DOHH2 (cell line): ENCODE data around the gene CDK14.

Experiments
- H3F3A ChIP-seq: fragments of 200-600 bp; sonication (generic), shearing (Covaris generic); 2 replicates; pipeline ENCODE4 v1.6.0; 2016; ENCODE audit warnings: antibody characterized with exemption, mild to moderate bottlenecking; ENCODE audit not compliant: control insufficient read depth, insufficient read depth
- H3K27ac ChIP-seq: fragments of 200-600 bp; sonication (generic); 2 replicates; pipeline ENCODE4 v1.5.1; 2014; ENCODE audit warnings: low read depth, mild to moderate bottlenecking, low read length, moderate library complexity
- H3K27me3 ChIP-seq: fragments of 200-600 bp; sonication (generic); 2 replicates; pipeline ENCODE4 v1.6.1; 2014; ENCODE audit warnings: mild to moderate bottlenecking, low read length, mixed read lengths; ENCODE audit not compliant: control insufficient read depth
- H3K36me3 ChIP-seq: fragments of 200-600 bp; sonication (generic); 2 replicates; pipeline ENCODE4 v1.6.1; 2014; ENCODE audit warnings: mild to moderate bottlenecking, low read length, moderate library complexity, mixed read lengths; ENCODE audit not compliant: control insufficient read depth
- H3K4me1 ChIP-seq: fragments of 200-600 bp; sonication (generic); 2 replicates; pipeline ENCODE4 v1.6.1; 2014; ENCODE audit warnings: mild to moderate bottlenecking, low read length, mixed read lengths; ENCODE audit not compliant: control insufficient read depth
- H3K4me2 ChIP-seq: fragments of 200-600 bp; sonication (generic); 2 replicates; pipeline ENCODE4 v1.6.0; 2014; ENCODE audit warnings: mild to moderate bottlenecking, low read length, moderate library complexity
- H3K4me3 ChIP-seq: fragments of 200-600 bp; sonication (generic); 2 replicates; pipeline ENCODE4 v1.5.1; 2014; ENCODE audit warnings: mild to moderate bottlenecking, low read length, mixed read lengths
- H3K79me2 ChIP-seq: fragments of 200-600 bp; sonication (generic); 2 replicates; pipeline ENCODE4 v1.6.1; 2014; ENCODE audit warnings: mild to moderate bottlenecking, low read length, mixed read lengths; ENCODE audit not compliant: control insufficient read depth
- H3K9me2 ChIP-seq: fragments of 200-600 bp; sonication (generic); replicated peaks from 2 replicates; pipeline ENCODE4 v1.6.1; 2014; ENCODE audit warnings: mild to moderate bottlenecking, low read length, mixed read lengths; ENCODE audit not compliant: control insufficient read depth
- H3K9me3 ChIP-seq: fragments of 200-600 bp; sonication (generic); 2 replicates; pipeline ENCODE4 v1.6.1; 2014; ENCODE audit warnings: antibody characterized with exemption, low read length, mixed read lengths; ENCODE audit not compliant: control insufficient read depth, insufficient read depth
- H4K20me1 ChIP-seq: fragments of 200-600 bp; sonication (generic); 2 replicates; pipeline ENCODE4 v1.6.0; 2014; ENCODE audit warnings: low read depth, mild to moderate bottlenecking, antibody characterized with exemption, low read length, moderate library complexity; ENCODE audit not compliant: control insufficient read depth, insufficient read depth
- EZH2phosphoT487 ChIP-seq: fragments of 200-600 bp; sonication (generic); IDR thresholded peaks from 2 replicates; pipeline ENCODE4 v1.6.1; 2017; ENCODE audit warnings: borderline replicate concordance, mild to moderate bottlenecking, antibody characterized with exemption, low read length, moderate library complexity, mixed read lengths
- TF ChIP-seq, protein P1 (sequence below): fragments of 200-600 bp; sonication (generic); IDR thresholded peaks from one replicate; pipeline ENCODE4 v1.5.1; 2014; ENCODE audit warnings: antibody characterized with exemption, mild to moderate bottlenecking, low read depth, low read length; ENCODE audit not compliant: poor library complexity, severe bottlenecking

The CDK14 gene

DNA sequence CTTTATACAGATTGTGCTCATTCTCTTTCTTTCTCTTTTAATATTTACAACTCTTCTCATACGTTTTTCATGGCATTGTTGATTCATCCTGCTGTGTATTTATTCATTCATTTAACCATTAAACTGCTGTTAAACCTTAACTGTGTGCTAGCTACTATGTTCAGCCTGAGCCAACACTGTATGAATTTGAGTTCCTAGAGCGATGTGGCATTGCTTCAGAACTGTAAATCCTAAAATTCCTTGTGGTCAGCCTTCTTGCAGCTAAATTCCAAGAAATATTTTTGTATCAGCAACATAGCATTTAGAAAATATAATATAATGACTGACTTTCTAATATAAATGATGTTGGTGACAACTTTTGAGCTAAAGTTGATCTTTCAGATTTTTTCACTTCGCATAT is 483.4 kb downstream of the CDK14 start:
- H3K79me2 ChIP-seq = no peaks in the 10 kb centered on the region
- H3K9me2 ChIP-seq = no peaks in the 10 kb centered on the region
- no peak overlapping the region for H3K4me3 ChIP-seq
- H3K4me1 ChIP-seq = no peaks in the 10 kb centered on the region
- TF ChIP-seq EZH2phosphoT487 = no peak
- TF ChIP-seq, protein P1, sequence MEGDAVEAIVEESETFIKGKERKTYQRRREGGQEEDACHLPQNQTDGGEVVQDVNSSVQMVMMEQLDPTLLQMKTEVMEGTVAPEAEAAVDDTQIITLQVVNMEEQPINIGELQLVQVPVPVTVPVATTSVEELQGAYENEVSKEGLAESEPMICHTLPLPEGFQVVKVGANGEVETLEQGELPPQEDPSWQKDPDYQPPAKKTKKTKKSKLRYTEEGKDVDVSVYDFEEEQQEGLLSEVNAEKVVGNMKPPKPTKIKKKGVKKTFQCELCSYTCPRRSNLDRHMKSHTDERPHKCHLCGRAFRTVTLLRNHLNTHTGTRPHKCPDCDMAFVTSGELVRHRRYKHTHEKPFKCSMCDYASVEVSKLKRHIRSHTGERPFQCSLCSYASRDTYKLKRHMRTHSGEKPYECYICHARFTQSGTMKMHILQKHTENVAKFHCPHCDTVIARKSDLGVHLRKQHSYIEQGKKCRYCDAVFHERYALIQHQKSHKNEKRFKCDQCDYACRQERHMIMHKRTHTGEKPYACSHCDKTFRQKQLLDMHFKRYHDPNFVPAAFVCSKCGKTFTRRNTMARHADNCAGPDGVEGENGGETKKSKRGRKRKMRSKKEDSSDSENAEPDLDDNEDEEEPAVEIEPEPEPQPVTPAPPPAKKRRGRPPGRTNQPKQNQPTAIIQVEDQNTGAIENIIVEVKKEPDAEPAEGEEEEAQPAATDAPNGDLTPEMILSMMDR = no peak
- no peaks in the 10 kb centered on the region for H3K27me3 ChIP-seq
- no peaks in the 10 kb centered on the region; the same call in 1 of the 2 replicates for H3F3A ChIP-seq
- peaks cover 10% of the 10 kb centered on the region for H3K36me3 ChIP-seq
- H3K27ac ChIP-seq = no peak overlapping the region
- no peaks in the 10 kb centered on the region for H4K20me1 ChIP-seq
- H3K9me3 ChIP-seq = no peaks in the 10 kb centered on the region
- no peak overlapping the region for H3K4me2 ChIP-seq

DNA sequence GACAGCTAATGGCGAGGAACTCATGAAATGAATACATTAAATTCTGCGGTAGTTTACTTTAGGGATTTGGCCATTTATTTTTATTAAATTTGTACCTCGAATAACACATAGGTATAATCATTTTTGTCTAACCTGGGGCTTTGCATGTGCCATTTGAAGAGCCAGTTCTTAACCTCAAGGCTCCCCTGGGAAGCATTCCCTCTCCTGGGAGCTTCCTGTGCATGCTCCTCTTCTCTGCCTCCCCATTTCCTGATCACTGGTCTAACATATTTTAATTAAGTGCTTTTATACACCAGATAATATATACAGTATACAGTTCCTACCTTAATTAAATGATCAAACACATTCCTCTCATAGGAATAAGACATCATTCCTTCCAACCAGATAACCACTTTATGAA is 484.2 kb downstream of the CDK14 start:
- no peak overlapping the region for H3K4me2 ChIP-seq
- peaks cover 6% of the 10 kb centered on the region; the same call in 1 of the 2 replicates for H3K4me1 ChIP-seq
- no peaks in the 10 kb centered on the region for H3K9me2 ChIP-seq
- no peak overlapping the region for H3K27ac ChIP-seq
- peaks cover 15% of the 10 kb centered on the region for H3K36me3 ChIP-seq
- no peak overlapping the region for H3K4me3 ChIP-seq
- H3K27me3 ChIP-seq = no peaks in the 10 kb centered on the region
- H3K9me3 ChIP-seq = no peaks in the 10 kb centered on the region
- no peaks in the 10 kb centered on the region for H3K79me2 ChIP-seq
- H4K20me1 ChIP-seq = no peaks in the 10 kb centered on the region
- TF ChIP-seq, protein P1 = no peak
- TF ChIP-seq EZH2phosphoT487 = no peak
- no peaks in the 10 kb centered on the region; the same call in 1 of the 2 replicates for H3F3A ChIP-seq

DNA sequence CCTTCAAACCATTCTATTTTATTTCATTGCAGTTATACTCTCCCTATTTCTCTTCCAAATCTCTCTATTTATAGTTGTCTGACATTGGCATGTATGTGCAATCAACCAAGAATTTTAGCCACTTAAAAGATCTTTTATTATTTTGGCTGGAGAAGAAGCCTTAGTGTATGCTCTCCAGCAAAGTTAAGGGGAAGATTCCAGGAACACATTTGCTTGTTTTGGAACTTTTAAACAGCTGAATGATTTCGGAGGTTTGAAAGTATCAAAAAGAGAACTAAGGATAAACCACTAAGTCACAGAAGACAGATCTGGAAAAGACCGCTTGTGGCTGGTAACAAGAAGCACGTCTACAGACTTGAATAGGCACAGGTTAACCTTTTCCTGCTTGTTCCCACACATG is 485.9 kb downstream of the CDK14 start:
- Histone ChIP-seq H3F3A (peaks cover under 1% of the 10 kb centered on the region; the same call in 1 of the 2 replicates), H3K27me3 (no peaks in the 10 kb centered on the region), H3K4me3 (no peak overlapping the region), H3K9me3 (no peaks in the 10 kb centered on the region), H3K27ac (no peak overlapping the region), H4K20me1 (no peaks in the 10 kb centered on the region), H3K4me2 (no peak overlapping the region), H3K9me2 (no peaks in the 10 kb centered on the region), H3K4me1 (peaks cover 7% of the 10 kb centered on the region; the same call in 1 of the 2 replicates), H3K36me3 (peaks cover 15% of the 10 kb centered on the region), H3K79me2 (no peaks in the 10 kb centered on the region)
- TF ChIP-seq, protein P1 = no peak
- no peak for TF ChIP-seq EZH2phosphoT487
